Adrenal gland (tissue), 5 donors: ENCODE measurements around the gene APBA2.

Source experiments
- POLR2A ChIP-seq, 2 donors: fragments of 450-650 bp; IDR thresholded peaks; one replicate each; pipeline ENCODE4 v1.6.1; 2017; ENCODE audit warnings: antibody characterized with exemption in 2 of 2, mild to moderate bottlenecking in 2 of 2, moderate library complexity in 1 of 2
- TF ChIP-seq, protein P1 (sequence below), 6 experiments: fragments of 450-650 bp in 4 of 6; fragments of 200-600 bp in 2 of 6; sonication (generic) in 1 of 6; IDR thresholded peaks; 1 replicate in 5 of 6; 2 replicates in 1 of 6; pipeline versions ENCODE4 v1.5.1 to v1.8.0; 2016 to 2021; ENCODE audit warnings: antibody characterized with exemption in 6 of 6, mild to moderate bottlenecking in 2 of 6, moderate library complexity in 1 of 6
- donor health status: DM: no; HTN: no; CAD: no.

DNA sequence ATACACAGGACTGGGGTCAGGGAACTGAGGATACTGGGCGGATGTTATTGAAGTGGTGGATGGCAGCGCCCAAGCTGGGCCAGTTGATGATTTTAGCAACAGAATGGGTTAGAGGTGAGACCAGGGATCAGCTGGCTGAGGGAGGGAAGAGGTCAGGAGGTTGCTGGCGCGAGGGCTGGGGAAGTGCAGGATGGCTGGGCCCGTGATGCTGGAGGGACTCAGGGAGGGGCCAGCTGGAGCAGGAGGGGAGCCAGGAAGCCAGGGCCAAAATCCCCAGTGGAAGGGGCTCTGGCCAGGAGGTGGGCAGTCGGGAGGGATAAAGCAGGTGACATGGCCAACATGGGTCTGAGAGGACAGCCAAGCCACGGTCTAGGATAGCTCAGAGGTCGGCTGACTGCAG lies 205.9 kb downstream of the APBA2 start:
- TF ChIP-seq, protein P1, sequence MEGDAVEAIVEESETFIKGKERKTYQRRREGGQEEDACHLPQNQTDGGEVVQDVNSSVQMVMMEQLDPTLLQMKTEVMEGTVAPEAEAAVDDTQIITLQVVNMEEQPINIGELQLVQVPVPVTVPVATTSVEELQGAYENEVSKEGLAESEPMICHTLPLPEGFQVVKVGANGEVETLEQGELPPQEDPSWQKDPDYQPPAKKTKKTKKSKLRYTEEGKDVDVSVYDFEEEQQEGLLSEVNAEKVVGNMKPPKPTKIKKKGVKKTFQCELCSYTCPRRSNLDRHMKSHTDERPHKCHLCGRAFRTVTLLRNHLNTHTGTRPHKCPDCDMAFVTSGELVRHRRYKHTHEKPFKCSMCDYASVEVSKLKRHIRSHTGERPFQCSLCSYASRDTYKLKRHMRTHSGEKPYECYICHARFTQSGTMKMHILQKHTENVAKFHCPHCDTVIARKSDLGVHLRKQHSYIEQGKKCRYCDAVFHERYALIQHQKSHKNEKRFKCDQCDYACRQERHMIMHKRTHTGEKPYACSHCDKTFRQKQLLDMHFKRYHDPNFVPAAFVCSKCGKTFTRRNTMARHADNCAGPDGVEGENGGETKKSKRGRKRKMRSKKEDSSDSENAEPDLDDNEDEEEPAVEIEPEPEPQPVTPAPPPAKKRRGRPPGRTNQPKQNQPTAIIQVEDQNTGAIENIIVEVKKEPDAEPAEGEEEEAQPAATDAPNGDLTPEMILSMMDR (IDR thresholded peaks at IDR 0.05), result no peak
- no peak for TF ChIP-seq POLR2A (IDR thresholded peaks at IDR 0.05)
